ENCODE data around the gene LCN12.

DNA sequence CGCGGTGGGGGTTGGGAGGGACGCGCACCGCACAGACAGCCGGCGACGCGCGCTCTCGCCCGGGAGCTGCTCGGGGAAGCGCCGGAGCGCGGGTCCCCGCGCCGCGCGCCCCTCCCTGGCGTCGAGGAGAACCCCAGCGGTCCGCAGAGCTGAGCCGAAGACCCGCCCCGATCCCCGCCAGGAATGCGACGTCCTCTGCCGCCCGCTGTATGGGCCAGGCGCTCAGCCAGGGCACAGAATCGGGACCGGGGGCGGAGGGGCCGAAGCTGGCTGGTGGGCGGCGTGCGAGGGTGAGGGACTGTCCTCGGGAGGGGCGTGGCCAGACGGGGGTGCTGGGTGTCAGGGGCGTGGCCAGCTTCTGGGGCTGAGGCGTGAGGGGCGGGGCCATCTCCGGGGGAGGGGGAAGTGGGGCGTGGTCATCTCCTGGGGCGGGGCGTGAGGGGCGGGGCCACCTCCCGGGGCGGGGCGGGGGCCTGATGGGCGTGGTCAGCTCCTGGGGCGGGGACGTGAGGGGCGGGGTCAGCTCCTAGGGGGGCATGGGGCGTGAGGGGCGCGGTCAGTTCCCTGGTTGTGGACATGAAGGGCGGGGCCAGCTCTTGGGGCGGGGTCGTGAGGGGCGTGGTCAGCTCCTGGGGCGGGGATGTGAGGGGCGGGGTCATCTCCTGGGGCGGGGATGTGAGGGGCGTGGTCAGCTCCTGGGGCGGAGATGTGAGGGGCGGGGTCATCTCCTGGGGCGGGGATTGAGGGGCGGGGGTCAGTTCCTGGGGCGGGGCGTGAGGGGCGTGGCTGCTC lies 26.2 kb downstream of the LCN12 start:
- TF ChIP-seq, protein P1, sequence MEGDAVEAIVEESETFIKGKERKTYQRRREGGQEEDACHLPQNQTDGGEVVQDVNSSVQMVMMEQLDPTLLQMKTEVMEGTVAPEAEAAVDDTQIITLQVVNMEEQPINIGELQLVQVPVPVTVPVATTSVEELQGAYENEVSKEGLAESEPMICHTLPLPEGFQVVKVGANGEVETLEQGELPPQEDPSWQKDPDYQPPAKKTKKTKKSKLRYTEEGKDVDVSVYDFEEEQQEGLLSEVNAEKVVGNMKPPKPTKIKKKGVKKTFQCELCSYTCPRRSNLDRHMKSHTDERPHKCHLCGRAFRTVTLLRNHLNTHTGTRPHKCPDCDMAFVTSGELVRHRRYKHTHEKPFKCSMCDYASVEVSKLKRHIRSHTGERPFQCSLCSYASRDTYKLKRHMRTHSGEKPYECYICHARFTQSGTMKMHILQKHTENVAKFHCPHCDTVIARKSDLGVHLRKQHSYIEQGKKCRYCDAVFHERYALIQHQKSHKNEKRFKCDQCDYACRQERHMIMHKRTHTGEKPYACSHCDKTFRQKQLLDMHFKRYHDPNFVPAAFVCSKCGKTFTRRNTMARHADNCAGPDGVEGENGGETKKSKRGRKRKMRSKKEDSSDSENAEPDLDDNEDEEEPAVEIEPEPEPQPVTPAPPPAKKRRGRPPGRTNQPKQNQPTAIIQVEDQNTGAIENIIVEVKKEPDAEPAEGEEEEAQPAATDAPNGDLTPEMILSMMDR (IDR thresholded peaks at IDR 0.05; ENCODE audit: insufficient read depth, low read length), result no peak
- TF ChIP-seq REST (IDR thresholded peaks at IDR 0.05; ENCODE audit: insufficient replicate concordance, low read depth) (no peak), GABPA (IDR thresholded peaks at IDR 0.05; ENCODE audit: low read depth) (no peak), POLR2AphosphoS5 (IDR thresholded peaks at IDR 0.05; ENCODE audit: low read depth) (no peak)

Data from HL-60 (cell line).